ENCODE results near the gene CHST15. TPM values are rescaled to one million over a fixed set of nuclear protein-coding genes. Genes with fewer than 3 reads are reported as not detected.

The CHST15 gene
- total and polyA plus RNA-seq, 2 of the 4 experiments (the other 2 are of a cell fraction) = 0.14 to 0.18 TPM

GRCh38 chr10:124010024-124010423 lies 83.4 kb downstream of the CHST15 start:
- in situ Hi-C loops (cut with MboI; ENCODE audit: low sequenced_read_pairs) (no loop called here), dilution Hi-C loops (cut with HindIII; ENCODE audit: low sequenced_read_pairs, unreplicated experiment) (no loop called here), intact Hi-C loops (cut with micrococcal nuclease) (no loop called here)
- Histone ChIP-seq H3K14ac (replicated peaks; ENCODE audit: low read depth, low read length) (no peak overlapping the region), H3K9me1 (ENCODE audit: insufficient read depth, low read length) (no peaks in the 10 kb centered on the region), H3K56ac (ENCODE audit: extremely low read depth, insufficient read depth, low read length) (no peak overlapping the region), H3K36me3 (ENCODE audit: control insufficient read depth, insufficient read depth, low read length) (no peaks in the 10 kb centered on the region), H2AFZ (replicated peaks; ENCODE audit: low read length, poor library complexity) (no peak overlapping the region), H3K23ac (ENCODE audit: low read depth, low read length) (no peak overlapping the region), H4K8ac (ENCODE audit: low read depth in 2 of 2, low read length in 2 of 2) (no peak overlapping the region), H3K9me3 (ENCODE audit: control insufficient read depth, insufficient read depth, low read length) (0 out of 2 replicates have a peak, but pooled peaks cover 4% of the 10 kb centered on the region), H3K4ac (ENCODE audit: low read depth, low read length) (no peak overlapping the region), H3K4me1 (ENCODE audit: control insufficient read depth, insufficient read depth, low read length) (no peaks in the 10 kb centered on the region), H4K91ac (ENCODE audit: insufficient read depth, low read depth, low read length) (no peak overlapping the region), H3K27ac (ENCODE audit: insufficient read depth, low read length) (no peak overlapping the region), H2BK5ac (ENCODE audit: low read depth, low read length, poor library complexity, severe bottlenecking) (no peak overlapping the region), H3K9ac (ENCODE audit: low read depth, low read length) (no peak overlapping the region), H3K27me3 (ENCODE audit: control insufficient read depth, insufficient read depth, low read length) (no peaks in the 10 kb centered on the region), H2AK9ac (replicated peaks; ENCODE audit: low read depth, low read length, poor library complexity) (no peak overlapping the region), H4K20me1 (ENCODE audit: insufficient read depth, low read length) (no peaks in the 10 kb centered on the region), H2BK20ac (ENCODE audit: low read depth, low read length) (no peak overlapping the region), H3K4me2 (ENCODE audit: low read depth, low read length) (no peak overlapping the region), H2BK120ac (ENCODE audit: low read depth, low read length) (no peak overlapping the region), H3K18ac (ENCODE audit: low read depth, low read length) (no peak overlapping the region), H3K4me3 (ENCODE audit: insufficient read depth, low read depth, low read length) (no peak overlapping the region), H2BK15ac (ENCODE audit: low read depth, low read length) (no peak overlapping the region), H3K79me1 (ENCODE audit: low read depth in 1 of 2, low read length in 2 of 2) (no peaks in the 10 kb centered on the region), H4K5ac (ENCODE audit: low read depth, low read length) (no peak overlapping the region), H2AK5ac (ENCODE audit: low read depth, low read length) (no peak overlapping the region)
- ChIA-PET POLR2A (ENCODE audit: unreplicated experiment) (no interaction called here), CTCF (no interaction called here)
- no peak for ATAC-seq (ENCODE audit: low read depth)
- TF ChIP-seq BHLHE40 (IDR thresholded peaks at IDR 0.05; ENCODE audit: low read depth, low read length) (no peak), MAZ (IDR thresholded peaks at IDR 0.05; ENCODE audit: borderline replicate concordance, low read depth, low read length) (no peak), RFX5 (IDR thresholded peaks at IDR 0.05; ENCODE audit: low read depth, low read length) (no peak), CHD1 (IDR thresholded peaks at IDR 0.05; ENCODE audit: low read depth, low read length) (no peak), USF2 (IDR thresholded peaks at IDR 0.05; ENCODE audit: low read depth, low read length) (no peak), NFE2L2 (IDR thresholded peaks at IDR 0.05; ENCODE audit: low read depth, low read length) (no peak), RCOR1 (IDR thresholded peaks at IDR 0.05; ENCODE audit: insufficient replicate concordance, low read length) (no peak), POLR2A (IDR thresholded peaks at IDR 0.05; ENCODE audit: low read depth, low read length) (no peak), RAD21 (IDR thresholded peaks at IDR 0.05; ENCODE audit: low read length) (no peak)
- TF ChIP-seq, protein P1, sequence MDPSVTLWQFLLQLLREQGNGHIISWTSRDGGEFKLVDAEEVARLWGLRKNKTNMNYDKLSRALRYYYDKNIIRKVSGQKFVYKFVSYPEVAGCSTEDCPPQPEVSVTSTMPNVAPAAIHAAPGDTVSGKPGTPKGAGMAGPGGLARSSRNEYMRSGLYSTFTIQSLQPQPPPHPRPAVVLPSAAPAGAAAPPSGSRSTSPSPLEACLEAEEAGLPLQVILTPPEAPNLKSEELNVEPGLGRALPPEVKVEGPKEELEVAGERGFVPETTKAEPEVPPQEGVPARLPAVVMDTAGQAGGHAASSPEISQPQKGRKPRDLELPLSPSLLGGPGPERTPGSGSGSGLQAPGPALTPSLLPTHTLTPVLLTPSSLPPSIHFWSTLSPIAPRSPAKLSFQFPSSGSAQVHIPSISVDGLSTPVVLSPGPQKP (IDR thresholded peaks at IDR 0.05; ENCODE audit: borderline replicate concordance, low read depth, low read length) = no peak
- DNase-seq = no peak
- no TSS peak for BruUV-seq (replicated peaks)
- 98% methylated on average over 11 of the region's 20 CpGs; no CpG with 5 or more reads in 1 of the 2 experiments for WGBS, 2 experiments (ENCODE audit: extremely low coverage in 2 of 2, insufficient read length in 1 of 2)

Measured in IMR-90 (cell line).